ENCODE results near the gene DNM1.

The DNM1 gene

DNA sequence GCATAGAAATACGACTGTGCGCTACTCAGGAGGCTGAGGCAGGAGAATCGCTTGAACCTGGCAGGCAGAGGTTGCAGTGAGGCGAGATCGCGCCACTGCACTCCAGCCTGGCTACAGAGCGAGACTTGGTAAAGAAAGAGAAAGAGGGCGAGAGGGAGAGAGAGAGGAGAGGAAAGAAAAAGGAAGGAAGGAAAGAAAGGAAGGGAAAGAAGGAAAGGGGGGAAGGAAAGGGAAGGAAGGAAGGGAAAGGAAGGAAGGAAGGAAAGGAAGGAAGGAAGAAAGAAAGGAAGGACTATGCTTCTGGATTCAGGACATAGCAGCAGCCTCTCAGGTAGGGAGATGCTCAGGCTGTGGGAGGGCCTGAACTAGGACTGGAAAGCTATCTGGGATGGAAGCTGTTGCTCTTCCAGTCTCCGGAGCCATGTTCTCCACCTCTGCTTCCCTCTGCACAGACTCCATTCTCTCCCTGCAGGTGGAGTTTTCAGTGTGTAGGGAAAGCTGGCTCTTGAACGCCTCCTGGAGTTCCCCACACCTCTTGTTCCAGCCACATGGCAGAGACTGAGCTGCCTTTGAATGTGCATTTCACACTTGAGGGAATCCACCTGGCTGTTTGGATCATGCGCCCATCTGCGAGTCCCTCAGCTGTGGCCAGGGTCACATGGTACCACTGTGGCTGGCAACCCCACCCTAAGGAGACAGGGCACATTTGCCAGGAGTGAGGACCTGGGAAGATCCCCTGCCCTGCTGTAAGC, 82.0 kb downstream of the DNM1 start:
- no peak for DNase-seq (ENCODE audit: extremely low read depth, low read depth)
- TF ChIP-seq, protein P1, sequence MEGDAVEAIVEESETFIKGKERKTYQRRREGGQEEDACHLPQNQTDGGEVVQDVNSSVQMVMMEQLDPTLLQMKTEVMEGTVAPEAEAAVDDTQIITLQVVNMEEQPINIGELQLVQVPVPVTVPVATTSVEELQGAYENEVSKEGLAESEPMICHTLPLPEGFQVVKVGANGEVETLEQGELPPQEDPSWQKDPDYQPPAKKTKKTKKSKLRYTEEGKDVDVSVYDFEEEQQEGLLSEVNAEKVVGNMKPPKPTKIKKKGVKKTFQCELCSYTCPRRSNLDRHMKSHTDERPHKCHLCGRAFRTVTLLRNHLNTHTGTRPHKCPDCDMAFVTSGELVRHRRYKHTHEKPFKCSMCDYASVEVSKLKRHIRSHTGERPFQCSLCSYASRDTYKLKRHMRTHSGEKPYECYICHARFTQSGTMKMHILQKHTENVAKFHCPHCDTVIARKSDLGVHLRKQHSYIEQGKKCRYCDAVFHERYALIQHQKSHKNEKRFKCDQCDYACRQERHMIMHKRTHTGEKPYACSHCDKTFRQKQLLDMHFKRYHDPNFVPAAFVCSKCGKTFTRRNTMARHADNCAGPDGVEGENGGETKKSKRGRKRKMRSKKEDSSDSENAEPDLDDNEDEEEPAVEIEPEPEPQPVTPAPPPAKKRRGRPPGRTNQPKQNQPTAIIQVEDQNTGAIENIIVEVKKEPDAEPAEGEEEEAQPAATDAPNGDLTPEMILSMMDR (IDR thresholded peaks at IDR 0.05; ENCODE audit: low read depth, low read length), result no peak

DNA sequence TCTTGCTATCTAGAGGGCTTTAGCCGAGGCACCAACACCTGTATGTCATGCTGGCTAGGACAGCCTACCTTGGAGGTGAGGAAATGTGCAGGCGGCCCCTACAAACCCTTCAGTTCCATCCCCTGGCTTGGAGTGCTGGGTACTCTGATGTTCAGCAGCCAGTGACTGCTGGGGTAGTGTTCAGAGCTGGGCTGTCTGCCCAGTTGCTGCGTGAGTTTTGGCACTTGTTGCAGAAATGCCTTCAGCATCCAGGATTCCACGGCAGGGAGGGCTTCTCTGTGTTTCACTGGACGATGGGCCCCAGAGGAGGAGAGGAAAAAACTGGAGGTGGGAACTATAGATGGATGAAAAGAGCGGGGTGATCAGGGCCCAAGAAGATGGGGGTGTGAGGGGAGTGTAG, 83.3 kb downstream of the DNM1 start:
- DNase-seq (ENCODE audit: extremely low read depth, low read depth), result no peak
- TF ChIP-seq, protein P1 (IDR thresholded peaks at IDR 0.05; ENCODE audit: low read depth, low read length), result no peak

DNA sequence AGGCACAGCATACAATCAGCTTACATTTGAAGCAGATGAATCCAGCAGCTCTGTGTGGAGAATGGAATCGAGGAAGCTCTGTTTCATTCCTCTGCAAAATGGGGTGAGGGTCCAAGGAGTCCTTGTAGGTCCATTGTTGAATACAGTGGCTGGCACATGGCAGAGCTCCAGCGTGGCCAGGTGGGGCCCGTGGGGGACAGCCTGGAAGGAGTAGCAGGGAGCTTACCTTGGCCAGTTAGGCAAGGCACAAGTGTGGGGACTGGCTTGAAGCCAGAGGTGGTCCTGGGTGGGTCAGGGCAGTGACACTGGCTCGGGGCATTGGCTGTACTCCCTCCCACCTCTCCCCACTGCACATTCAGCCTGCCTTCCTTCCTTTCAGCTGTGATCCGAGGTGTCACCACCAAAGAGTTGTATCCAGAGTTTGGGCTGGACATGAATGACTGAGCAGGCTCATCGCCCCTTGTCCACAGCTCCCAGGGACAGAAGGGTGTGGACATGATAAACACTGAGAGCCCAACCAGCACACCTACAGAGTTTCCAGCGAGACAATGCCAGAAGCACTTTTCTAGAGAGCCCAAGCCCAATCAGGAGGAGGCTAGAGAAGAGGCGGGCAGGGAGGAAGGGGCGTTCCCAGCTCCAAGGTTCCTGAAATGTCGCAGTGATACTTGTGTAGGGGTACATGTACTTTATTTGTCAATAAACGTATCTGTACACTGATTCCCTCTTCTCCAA, 85.3 kb downstream of the DNM1 start:
- no peak for DNase-seq (ENCODE audit: extremely low read depth, low read depth)
- TF ChIP-seq, protein P1 (IDR thresholded peaks at IDR 0.05; ENCODE audit: low read depth, low read length), result no peak

DNA sequence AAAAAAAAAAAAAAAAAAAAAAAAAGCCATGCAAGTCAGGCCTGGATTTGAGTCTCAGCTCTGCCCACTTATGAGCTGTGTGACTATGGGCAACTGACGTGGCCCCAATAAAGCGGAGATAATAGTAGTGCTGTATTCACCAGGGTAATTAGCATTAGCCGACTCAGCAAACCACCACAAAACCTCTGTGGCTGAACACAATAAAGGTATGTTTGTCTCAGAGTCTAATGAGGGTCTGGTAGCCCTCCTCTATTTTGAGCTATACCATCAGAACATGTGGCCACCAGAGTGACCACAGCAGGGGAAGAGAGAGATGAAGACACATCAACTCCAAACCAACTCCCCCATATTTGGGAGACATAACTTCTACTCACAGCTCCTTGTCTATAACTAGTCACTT, 88.8 kb downstream of the DNM1 start:
- no peak for DNase-seq (ENCODE audit: extremely low read depth, low read depth)
- TF ChIP-seq, protein P1 (IDR thresholded peaks at IDR 0.05; ENCODE audit: low read depth, low read length), result no peak

DNA sequence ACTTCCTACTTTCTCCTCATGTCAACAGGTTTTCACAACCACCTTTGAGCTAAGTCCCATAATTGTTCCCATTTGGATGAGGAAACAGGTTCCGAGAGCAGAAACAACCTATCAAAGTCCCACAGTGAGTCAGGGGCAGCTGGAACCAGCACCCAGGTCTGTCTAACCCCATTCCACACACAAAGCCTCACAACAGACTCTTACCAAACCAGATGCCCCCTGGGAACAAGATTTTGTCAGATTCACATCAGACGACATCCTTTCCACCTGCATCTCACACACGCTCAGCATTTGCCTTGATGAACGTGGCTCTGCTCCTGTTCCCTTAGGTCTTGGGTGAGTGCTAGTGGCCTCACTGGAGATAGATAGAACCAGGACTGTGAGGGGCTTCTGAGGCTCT, 89.9 kb downstream of the DNM1 start:
- DNase-seq (ENCODE audit: extremely low read depth, low read depth), result no peak
- TF ChIP-seq, protein P1 (IDR thresholded peaks at IDR 0.05; ENCODE audit: low read depth, low read length), result no peak

DNA sequence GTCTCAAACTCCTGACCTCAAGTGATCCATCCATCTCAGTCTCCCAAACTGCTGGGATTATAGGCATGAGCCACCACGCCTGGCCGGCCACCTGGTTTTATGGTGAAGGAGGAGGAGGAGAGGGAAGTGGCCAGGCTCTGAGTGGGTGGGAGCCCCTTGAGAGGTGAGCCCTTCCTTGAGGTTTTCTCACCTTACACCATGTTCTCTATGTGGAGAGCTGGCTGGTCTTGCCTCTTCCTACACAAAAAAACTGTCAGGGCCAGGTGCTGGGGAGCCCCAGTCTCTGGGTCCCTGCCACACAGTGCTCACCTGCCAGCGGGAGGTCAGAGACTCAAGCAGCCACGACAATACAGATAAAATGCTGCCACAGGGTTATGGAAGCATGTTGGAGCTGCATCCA, 91.0 kb downstream of the DNM1 start:
- TF ChIP-seq, protein P1 (IDR thresholded peaks at IDR 0.05; ENCODE audit: low read depth, low read length), result no peak
- DNase-seq (ENCODE audit: extremely low read depth, low read depth), result no peak

Data from AG09319 (cell line).